HEK293 (cell line): ENCODE data around the gene PIP4K2A.
"Not testable (repeated sequence)": the region's sequence is repeated elsewhere in the genome, so short reads cannot be mapped to it uniquely, and the experiment has no call there.

Source experiments
- HOXA7 ChIP-seq: sonication (generic); formaldehyde crosslinking; IDR thresholded peaks from 2 replicates; pipeline ENCODE4 v1.8.1; 2022; ENCODE audit warnings: missing genetic modification reagents, borderline replicate concordance
- HOXD13 ChIP-seq: sonication (generic); formaldehyde crosslinking; IDR thresholded peaks from 2 replicates; pipeline ENCODE4 v1.8.0; 2022; ENCODE audit warnings: missing genetic modification reagents, borderline replicate concordance
- RBAK ChIP-seq: fragments of 450-650 bp; formaldehyde crosslinking; IDR thresholded peaks from 2 replicates; pipeline ENCODE4 v1.5.1; 2016; ENCODE audit warnings: missing biosample characterization, missing genetic modification characterization
- REST ChIP-seq: fragments of 450-650 bp; formaldehyde crosslinking; IDR thresholded peaks from 2 replicates; pipeline ENCODE4 v1.5.1; 2016; ENCODE audit warnings: missing biosample characterization, missing genetic modification characterization
- TCF7L2 ChIP-seq: IDR thresholded peaks from 2 replicates; pipeline ENCODE4 v1.6.1; 2011; ENCODE audit warnings: low read depth, mild to moderate bottlenecking, inconsistent platforms, low read length, moderate library complexity, borderline replicate concordance
- ZNF830 ChIP-seq: fragments of 450-650 bp; IDR thresholded peaks from 2 replicates; pipeline ENCODE4 v1.5.0; 2018; ENCODE audit warnings: missing biosample characterization, missing genetic modification characterization, low read depth, mild to moderate bottlenecking, moderate library complexity
- TF ChIP-seq, protein P1 (sequence below): fragments of 450-650 bp; IDR thresholded peaks from 2 replicates; pipeline ENCODE4 v1.5.1; 2018; ENCODE audit warnings: missing biosample characterization, mild to moderate bottlenecking, missing genetic modification characterization
- TF ChIP-seq, protein P2 (sequence below): fragments of 450-650 bp; formaldehyde crosslinking; IDR thresholded peaks from 2 replicates; pipeline ENCODE4 v1.5.1; 2016; ENCODE audit warnings: missing biosample characterization, missing genetic modification characterization
- TF ChIP-seq, protein P3 (sequence below): fragments of 450-650 bp; formaldehyde crosslinking; IDR thresholded peaks from 2 replicates; pipeline ENCODE4 v1.5.1; 2017; ENCODE audit warnings: missing biosample characterization, missing genetic modification characterization

DNA sequence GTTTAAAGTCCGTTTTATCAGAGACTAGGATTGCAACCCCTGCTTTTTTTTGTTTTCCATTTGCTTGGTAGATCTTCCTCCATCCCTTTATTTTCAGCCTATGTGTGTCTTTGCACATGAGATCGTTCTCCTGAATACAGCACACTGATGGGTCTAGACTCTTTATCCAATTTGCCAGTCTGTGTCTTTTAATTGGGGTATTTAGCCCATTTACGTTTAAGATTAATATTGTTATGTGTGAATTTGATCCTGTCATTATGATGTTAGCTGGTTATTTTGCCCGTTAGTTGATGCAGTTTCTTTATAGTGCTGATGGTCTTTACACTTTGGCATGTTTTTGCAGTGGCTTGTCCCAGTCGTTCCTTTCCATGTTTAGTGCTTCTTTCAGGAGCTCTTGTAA, 202.4 kb downstream of the PIP4K2A start:
- TF ChIP-seq, protein P1, sequence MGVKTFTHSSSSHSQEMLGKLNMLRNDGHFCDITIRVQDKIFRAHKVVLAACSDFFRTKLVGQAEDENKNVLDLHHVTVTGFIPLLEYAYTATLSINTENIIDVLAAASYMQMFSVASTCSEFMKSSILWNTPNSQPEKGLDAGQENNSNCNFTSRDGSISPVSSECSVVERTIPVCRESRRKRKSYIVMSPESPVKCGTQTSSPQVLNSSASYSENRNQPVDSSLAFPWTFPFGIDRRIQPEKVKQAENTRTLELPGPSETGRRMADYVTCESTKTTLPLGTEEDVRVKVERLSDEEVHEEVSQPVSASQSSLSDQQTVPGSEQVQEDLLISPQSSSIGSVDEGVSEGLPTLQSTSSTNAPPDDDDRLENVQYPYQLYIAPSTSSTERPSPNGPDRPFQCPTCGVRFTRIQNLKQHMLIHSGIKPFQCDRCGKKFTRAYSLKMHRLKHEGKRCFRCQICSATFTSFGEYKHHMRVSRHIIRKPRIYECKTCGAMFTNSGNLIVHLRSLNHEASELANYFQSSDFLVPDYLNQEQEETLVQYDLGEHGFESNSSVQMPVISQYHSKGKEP (tag by site-specific recombination), result not testable (repeated sequence)
- TF ChIP-seq, protein P2, sequence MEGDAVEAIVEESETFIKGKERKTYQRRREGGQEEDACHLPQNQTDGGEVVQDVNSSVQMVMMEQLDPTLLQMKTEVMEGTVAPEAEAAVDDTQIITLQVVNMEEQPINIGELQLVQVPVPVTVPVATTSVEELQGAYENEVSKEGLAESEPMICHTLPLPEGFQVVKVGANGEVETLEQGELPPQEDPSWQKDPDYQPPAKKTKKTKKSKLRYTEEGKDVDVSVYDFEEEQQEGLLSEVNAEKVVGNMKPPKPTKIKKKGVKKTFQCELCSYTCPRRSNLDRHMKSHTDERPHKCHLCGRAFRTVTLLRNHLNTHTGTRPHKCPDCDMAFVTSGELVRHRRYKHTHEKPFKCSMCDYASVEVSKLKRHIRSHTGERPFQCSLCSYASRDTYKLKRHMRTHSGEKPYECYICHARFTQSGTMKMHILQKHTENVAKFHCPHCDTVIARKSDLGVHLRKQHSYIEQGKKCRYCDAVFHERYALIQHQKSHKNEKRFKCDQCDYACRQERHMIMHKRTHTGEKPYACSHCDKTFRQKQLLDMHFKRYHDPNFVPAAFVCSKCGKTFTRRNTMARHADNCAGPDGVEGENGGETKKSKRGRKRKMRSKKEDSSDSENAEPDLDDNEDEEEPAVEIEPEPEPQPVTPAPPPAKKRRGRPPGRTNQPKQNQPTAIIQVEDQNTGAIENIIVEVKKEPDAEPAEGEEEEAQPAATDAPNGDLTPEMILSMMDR (tag by site-specific recombination), result not testable (repeated sequence)
- not testable (repeated sequence) for TF ChIP-seq REST (tag by site-specific recombination); TCF7L2; HOXD13 (CRISPR knock-in tag); RBAK; ZNF830 (tag by site-specific recombination); HOXA7 (CRISPR knock-in tag)
- TF ChIP-seq, protein P3, sequence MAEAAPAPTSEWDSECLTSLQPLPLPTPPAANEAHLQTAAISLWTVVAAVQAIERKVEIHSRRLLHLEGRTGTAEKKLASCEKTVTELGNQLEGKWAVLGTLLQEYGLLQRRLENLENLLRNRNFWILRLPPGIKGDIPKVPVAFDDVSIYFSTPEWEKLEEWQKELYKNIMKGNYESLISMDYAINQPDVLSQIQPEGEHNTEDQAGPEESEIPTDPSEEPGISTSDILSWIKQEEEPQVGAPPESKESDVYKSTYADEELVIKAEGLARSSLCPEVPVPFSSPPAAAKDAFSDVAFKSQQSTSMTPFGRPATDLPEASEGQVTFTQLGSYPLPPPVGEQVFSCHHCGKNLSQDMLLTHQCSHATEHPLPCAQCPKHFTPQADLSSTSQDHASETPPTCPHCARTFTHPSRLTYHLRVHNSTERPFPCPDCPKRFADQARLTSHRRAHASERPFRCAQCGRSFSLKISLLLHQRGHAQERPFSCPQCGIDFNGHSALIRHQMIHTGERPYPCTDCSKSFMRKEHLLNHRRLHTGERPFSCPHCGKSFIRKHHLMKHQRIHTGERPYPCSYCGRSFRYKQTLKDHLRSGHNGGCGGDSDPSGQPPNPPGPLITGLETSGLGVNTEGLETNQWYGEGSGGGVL, result not testable (repeated sequence)
